ENCODE results near the gene PEG3.

Gene PEG3

GRCh38 chr19:56806639-56807038, 33.9 kb downstream of the PEG3 start:
- DNase-seq, result no peak

Measured in activated CD4-positive, alpha-beta T cell treated with anti-CD3 and anti-CD28 coated beads for 1 hour (primary cell).